Vagina (tissue), 2 donors: Measurements from ENCODE around the gene HS6ST3. TPM values are rescaled to one million over a fixed set of nuclear protein-coding genes. Genes with fewer than 3 reads are reported as not detected.

Experiments
- DNase-seq, 2 donors: peaks; one replicate each; pipeline ENCODE4 v3.0.0-alpha.2; 2017; ENCODE audit errors: extremely low spot score in 2 of 2
- H3K27ac ChIP-seq: fragments of 200-600 bp; sonication (generic); one replicate; pipeline ENCODE4 v1.5.1; 2019
- H3K27me3 ChIP-seq: fragments of 200-600 bp; sonication (generic); one replicate; pipeline ENCODE4 v1.5.1; 2019
- H3K36me3 ChIP-seq, 2 donors: fragments of 200-600 bp; sonication (generic); one replicate each; pipeline ENCODE4 v1.5.1; 2017 to 2019
- H3K4me1 ChIP-seq: fragments of 200-600 bp; sonication (generic); one replicate; pipeline ENCODE4 v1.5.1; 2019
- H3K4me3 ChIP-seq, 2 donors: fragments of 200-600 bp; sonication (generic); 1 replicate in 1 of 2; 2 replicates in 1 of 2; pipeline ENCODE4 v1.5.1; 2016 to 2019
- H3K9me3 ChIP-seq: fragments of 200-600 bp; sonication (generic); one replicate; pipeline ENCODE4 v1.5.1; 2019
- CTCF ChIP-seq, 3 experiments: fragments of 450-650 bp in 2 of 3; fragments of 200-600 bp in 1 of 3; sonication (generic) in 1 of 3; IDR thresholded peaks; one replicate each; pipeline ENCODE4 v1.5.1; 2017 to 2019; ENCODE audit warnings: antibody characterized with exemption in 3 of 3, mild to moderate bottlenecking in 2 of 3, moderate library complexity in 2 of 3
- POLR2A ChIP-seq, 2 donors: fragments of 450-650 bp; IDR thresholded peaks; one replicate each; pipeline ENCODE4 v1.6.1; 2017; ENCODE audit warnings: antibody characterized with exemption in 2 of 2, mild to moderate bottlenecking in 2 of 2, moderate library complexity in 2 of 2
- POLR2AphosphoS5 ChIP-seq, 2 donors: sonication (generic); formaldehyde crosslinking; IDR thresholded peaks; one replicate each; pipeline ENCODE4 v1.9.0; 2017; ENCODE audit warnings: antibody characterized with exemption in 2 of 2, mild to moderate bottlenecking in 2 of 2, low read depth in 1 of 2; ENCODE audit not compliant: insufficient read depth in 1 of 2
- intact Hi-C: fragments of 100-400 bp; cut with DNase I; formaldehyde crosslinking; loops from one replicate; pipeline ENCODE4 v1.15.1; 2023
- total RNA-seq: library from RNA; depleted of rRNA; stranded (reverse); fragments of >200 nt; gene quantifications from one replicate; pipeline ENCODE4 v1.2.3, GENCODE V29; 2016

The HS6ST3 gene
- total RNA-seq, 1 donor from 2014 or later = 0.49 TPM

DNA sequence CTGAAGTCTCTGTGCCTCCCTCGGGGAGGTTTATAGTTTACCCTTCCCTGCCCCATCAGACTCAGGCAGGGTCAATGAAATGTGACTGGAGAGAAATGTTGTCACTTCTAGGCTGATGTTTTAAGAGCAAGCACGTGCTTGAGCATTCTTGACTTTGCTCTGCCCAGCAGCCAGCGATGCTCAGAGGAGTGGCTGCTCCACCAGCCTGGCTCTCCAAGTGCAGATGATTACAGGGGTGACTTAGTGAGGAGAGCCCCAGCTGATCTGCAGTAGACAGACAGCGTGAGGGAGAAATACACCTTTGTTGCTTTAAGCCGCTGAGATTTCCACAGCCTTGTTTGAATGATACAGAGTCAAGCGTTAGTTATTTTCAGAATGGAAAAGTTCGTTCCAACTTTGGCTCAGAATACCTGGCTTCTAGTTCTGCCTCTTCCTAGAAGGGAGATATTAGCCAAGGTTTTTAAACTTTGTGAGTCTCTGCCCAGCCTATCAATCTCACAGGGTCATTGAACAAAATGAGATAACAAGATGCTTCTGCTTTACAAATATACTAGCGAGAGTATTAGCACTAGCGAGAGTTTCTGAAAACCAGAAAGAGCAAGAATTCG, 760.7 kb downstream of the HS6ST3 start:
- TF ChIP-seq POLR2A (IDR thresholded peaks at IDR 0.05) (no peak), POLR2AphosphoS5 (IDR thresholded peaks at IDR 0.05; ENCODE audit: insufficient read depth in 1 of 2, low read depth in 1 of 2) (no peak), CTCF (IDR thresholded peaks at IDR 0.05) (no peak)
- no peak for DNase-seq
- Histone ChIP-seq H3K36me3 (no peaks in the 10 kb centered on the region), H3K9me3 (no peaks in the 10 kb centered on the region), H3K4me3 (no peak overlapping the region), H3K27ac (no peak overlapping the region), H3K4me1 (no peaks in the 10 kb centered on the region), H3K27me3 (no peaks in the 10 kb centered on the region)
- intact Hi-C loops = no loop called here

DNA sequence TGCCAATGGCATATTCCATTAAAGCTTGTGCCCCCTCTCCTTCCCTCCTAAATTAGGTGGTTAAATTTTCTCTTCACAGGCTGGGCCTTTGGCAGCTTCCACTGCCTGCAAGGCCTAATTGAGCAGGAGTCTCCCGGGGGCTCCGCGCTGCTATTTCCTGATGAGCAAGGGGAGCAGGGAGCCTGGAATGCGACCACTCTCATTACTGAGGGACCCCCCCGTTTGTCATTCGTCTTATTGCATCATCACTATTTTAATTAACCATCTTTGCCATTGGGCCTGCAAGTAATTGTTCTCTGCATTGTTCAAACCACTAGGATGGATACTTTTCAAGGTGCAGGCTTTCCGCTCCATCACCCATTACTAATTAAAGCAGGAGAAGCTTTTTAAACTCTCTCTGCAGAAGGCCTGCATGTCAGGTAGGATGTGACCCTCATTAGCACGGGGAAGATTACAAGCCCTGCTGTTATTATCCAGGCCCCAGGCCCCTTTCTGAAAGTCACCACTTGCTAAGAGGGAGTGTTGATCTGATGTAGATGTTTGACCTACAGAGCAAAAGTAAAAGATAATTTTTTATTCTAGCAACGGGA, 762.0 kb downstream of the HS6ST3 start:
- intact Hi-C loops = no loop called here
- no peak for DNase-seq

DNA sequence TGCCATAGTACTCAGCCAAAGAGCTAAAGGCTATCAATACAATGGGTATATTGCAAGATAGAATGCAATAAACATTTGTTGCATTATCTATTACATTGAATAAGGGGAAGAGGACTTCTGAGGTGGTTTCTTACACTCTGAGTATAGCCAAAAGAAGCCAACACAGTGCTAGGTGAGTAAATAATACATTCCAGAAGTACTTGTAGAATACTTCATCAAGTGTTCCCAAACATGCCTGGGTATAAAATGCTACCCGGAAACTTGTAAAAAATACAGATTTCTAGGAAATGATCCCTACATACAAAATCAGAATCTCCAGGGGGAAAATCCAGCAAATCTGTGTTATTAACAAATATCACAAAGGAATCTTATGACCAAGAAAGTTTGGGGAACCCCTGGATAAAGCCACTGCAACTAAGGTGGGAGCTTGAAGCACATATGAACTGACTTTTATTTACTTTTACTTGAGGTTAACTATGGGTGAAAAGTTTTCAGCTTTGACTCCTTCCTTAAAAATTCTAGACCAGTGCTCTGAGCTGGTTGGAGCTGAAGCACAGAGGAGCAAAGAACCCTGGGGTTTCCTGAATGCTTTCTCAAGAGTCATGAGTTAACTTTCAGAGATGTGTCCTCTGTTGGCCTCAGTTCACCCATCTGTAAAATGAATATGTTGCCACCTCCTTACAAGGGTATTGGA, 768.4 kb downstream of the HS6ST3 start:
- no peak overlapping the region for H3K27ac ChIP-seq
- no peaks in the 10 kb centered on the region for H3K9me3 ChIP-seq
- TF ChIP-seq POLR2AphosphoS5 (IDR thresholded peaks at IDR 0.05; ENCODE audit: insufficient read depth in 1 of 2, low read depth in 1 of 2) (no peak), CTCF (IDR thresholded peaks at IDR 0.05) (no peak), POLR2A (IDR thresholded peaks at IDR 0.05) (no peak)
- no peaks in the 10 kb centered on the region for H3K27me3 ChIP-seq
- DNase-seq = no peak
- H3K4me3 ChIP-seq = no peak overlapping the region
- H3K4me1 ChIP-seq = no peaks in the 10 kb centered on the region
- intact Hi-C loops = no loop called here
- no peaks in the 10 kb centered on the region for H3K36me3 ChIP-seq

More for the DNA sequence above, 762.0 kb downstream of the HS6ST3 start:
- H3K4me3 ChIP-seq = no peak overlapping the region
- H3K27ac ChIP-seq = no peak overlapping the region
- TF ChIP-seq POLR2AphosphoS5 (IDR thresholded peaks at IDR 0.05; ENCODE audit: insufficient read depth in 1 of 2, low read depth in 1 of 2) (no peak), POLR2A (IDR thresholded peaks at IDR 0.05) (no peak), CTCF (IDR thresholded peaks at IDR 0.05) (no peak)
- H3K4me1 ChIP-seq = no peaks in the 10 kb centered on the region
- H3K27me3 ChIP-seq = no peaks in the 10 kb centered on the region
- no peaks in the 10 kb centered on the region for H3K9me3 ChIP-seq
- no peaks in the 10 kb centered on the region for H3K36me3 ChIP-seq

DNA sequence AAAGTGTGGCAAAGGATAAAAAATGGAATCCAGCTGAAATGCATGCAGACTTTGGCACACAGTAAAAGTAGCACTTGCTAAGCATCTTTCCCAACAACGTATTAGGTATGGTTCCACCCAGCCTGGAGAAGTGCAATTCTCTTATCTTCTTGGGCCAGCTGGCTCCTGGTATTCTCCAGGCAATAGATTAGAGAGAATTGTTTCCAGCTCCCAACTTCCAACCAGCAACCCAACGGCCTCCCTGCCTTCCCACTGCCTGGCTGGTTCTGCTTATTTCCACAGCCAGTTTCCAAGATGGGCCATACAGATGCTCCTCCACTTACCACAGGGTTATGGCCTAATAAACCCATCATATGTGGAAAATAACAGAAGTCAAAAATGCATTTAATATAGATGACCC, 771.0 kb downstream of the HS6ST3 start:
- Histone ChIP-seq H3K9me3 (no peaks in the 10 kb centered on the region), H3K27me3 (no peaks in the 10 kb centered on the region), H3K4me3 (no peak overlapping the region), H3K4me1 (no peaks in the 10 kb centered on the region), H3K36me3 (no peaks in the 10 kb centered on the region), H3K27ac (no peak overlapping the region)
- intact Hi-C loops = no loop called here
- TF ChIP-seq POLR2A (IDR thresholded peaks at IDR 0.05) (no peak), POLR2AphosphoS5 (IDR thresholded peaks at IDR 0.05; ENCODE audit: insufficient read depth in 1 of 2, low read depth in 1 of 2) (no peak), CTCF (IDR thresholded peaks at IDR 0.05) (no peak)
- DNase-seq = no peak

- Histone ChIP-seq H3K9me3 (no peaks in the 10 kb centered on the region), H3K27ac (no peak overlapping the region), H3K4me1 (no peaks in the 10 kb centered on the region), H3K27me3 (no peaks in the 10 kb centered on the region), H3K4me3 (no peak overlapping the region), H3K36me3 (no peaks in the 10 kb centered on the region)
- DNase-seq = no peak
- no peak for TF ChIP-seq POLR2AphosphoS5 (IDR thresholded peaks at IDR 0.05; ENCODE audit: insufficient read depth in 1 of 2, low read depth in 1 of 2)
- no peak for TF ChIP-seq CTCF (IDR thresholded peaks at IDR 0.05)
- no peak for TF ChIP-seq POLR2A (IDR thresholded peaks at IDR 0.05)
- intact Hi-C loops = no loop called here
Measured at GRCh38 chr13:96862093-96862492, 772.2 kb downstream of the HS6ST3 start.
